ENCODE measurements around the gene FRMD3.

Gene FRMD3

DNA sequence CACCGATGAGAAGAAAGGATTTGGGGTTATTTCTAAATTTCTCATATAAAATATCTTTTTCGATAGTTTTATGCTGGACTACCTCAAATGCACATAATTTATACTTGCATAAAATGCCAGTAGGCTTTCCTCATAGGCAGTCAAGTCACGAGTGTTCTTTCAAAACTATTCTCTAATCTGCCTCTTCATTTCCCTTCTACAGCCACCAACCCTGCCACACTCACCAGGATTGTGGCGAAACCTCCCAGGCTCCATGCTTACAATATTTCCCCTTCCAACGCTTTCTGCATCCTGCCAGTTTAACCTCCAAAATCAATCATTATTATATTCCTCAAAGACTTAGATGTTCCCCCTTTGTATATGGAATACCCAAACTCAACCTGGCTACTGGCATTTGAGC, 65.4 kb downstream of the FRMD3 start:
- no peak for DNase-seq

DNA sequence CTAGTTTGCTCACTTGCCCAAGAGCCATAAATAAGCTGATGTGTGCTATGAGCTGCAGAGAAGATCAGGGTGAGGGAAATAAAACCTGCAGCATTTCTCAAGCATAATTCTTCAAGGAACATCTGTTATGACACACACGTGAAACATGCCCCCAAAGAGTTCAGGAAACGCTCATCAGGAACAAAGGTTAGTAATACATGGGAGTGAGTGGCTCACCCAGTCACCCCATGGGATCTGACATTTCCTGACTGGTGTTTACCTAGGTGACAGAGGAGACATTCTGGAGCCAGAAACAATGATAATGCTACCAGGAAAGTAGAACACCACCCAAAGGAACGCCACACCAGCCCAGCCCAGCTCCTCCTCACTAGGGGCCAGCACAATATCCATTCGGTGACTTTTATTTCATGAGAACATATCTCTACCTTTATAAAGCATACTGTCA, 66.0 kb downstream of the FRMD3 start:
- Histone ChIP-seq H3K36me3 (no peaks in the 10 kb centered on the region; the same call in 1 of the 2 replicates), H3K4me1 (peaks cover 42% of the 10 kb centered on the region), H3K27me3 (no peaks in the 10 kb centered on the region), H3K4me3 (ENCODE audit: low read depth, low read length) (no peak overlapping the region), H3K9me3 (no peaks in the 10 kb centered on the region)
- no peak for DNase-seq
- TF ChIP-seq, protein P1, sequence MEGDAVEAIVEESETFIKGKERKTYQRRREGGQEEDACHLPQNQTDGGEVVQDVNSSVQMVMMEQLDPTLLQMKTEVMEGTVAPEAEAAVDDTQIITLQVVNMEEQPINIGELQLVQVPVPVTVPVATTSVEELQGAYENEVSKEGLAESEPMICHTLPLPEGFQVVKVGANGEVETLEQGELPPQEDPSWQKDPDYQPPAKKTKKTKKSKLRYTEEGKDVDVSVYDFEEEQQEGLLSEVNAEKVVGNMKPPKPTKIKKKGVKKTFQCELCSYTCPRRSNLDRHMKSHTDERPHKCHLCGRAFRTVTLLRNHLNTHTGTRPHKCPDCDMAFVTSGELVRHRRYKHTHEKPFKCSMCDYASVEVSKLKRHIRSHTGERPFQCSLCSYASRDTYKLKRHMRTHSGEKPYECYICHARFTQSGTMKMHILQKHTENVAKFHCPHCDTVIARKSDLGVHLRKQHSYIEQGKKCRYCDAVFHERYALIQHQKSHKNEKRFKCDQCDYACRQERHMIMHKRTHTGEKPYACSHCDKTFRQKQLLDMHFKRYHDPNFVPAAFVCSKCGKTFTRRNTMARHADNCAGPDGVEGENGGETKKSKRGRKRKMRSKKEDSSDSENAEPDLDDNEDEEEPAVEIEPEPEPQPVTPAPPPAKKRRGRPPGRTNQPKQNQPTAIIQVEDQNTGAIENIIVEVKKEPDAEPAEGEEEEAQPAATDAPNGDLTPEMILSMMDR (IDR thresholded peaks at IDR 0.05; ENCODE audit: low read depth, low read length): no peak

More for the DNA sequence above, 65.4 kb downstream of the FRMD3 start:
- TF ChIP-seq, protein P1 (IDR thresholded peaks at IDR 0.05; ENCODE audit: low read depth, low read length): no peak
- Histone ChIP-seq H3K4me1 (peaks cover 39% of the 10 kb centered on the region), H3K27me3 (no peaks in the 10 kb centered on the region), H3K36me3 (no peaks in the 10 kb centered on the region; the same call in 1 of the 2 replicates), H3K9me3 (no peaks in the 10 kb centered on the region), H3K4me3 (ENCODE audit: low read depth, low read length) (no peak overlapping the region)

DNA sequence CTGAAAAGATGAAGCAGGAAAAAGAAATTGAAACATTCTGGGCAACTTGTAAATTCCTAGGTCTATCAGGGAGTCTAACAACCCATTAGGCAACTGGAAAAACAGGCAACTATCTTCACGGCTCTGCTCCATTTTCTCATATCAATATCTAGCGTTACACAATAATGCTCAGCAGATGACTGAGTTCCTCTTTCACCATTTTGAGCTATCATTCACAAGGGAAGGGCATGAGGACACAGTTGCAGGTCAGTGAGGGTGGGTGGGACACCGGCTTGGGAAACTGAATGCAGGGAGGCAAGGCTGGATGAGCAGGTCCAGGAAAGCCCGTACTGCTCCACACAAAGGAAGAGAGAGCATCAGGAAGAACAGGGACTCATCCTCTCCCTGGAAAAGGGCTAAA, 67.0 kb downstream of the FRMD3 start:
- Histone ChIP-seq H3K9me3 (no peaks in the 10 kb centered on the region), H3K27me3 (no peaks in the 10 kb centered on the region), H3K36me3 (no peaks in the 10 kb centered on the region; the same call in 1 of the 2 replicates), H3K4me3 (ENCODE audit: low read depth, low read length) (no peak overlapping the region), H3K4me1 (peaks cover 36% of the 10 kb centered on the region)
- TF ChIP-seq, protein P1 (IDR thresholded peaks at IDR 0.05; ENCODE audit: low read depth, low read length): no peak
- DNase-seq: no peak

DNA sequence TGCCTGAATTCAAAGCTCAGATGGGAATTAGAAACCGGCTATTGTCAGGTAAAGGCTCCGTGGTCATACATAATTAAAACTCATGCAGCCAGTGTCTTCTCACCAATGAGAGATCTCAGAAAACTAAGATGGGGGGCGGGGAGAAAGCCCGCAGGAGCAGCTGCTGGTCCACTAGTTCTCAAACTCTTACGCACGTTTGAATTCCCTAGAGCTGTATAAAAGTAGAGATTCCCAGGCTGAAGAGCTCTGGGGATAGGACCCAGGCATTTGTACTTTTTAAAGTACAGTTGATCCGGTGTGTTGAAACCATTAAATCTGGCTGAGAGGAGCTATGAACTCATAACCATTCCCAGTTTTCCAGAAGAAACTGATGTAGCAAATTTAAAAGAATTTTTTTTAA, 68.5 kb downstream of the FRMD3 start:
- no peak for DNase-seq
- H3K4me3 ChIP-seq (ENCODE audit: low read depth, low read length): no peak overlapping the region
- TF ChIP-seq, protein P1 (IDR thresholded peaks at IDR 0.05; ENCODE audit: low read depth, low read length): no peak
- H3K9me3 ChIP-seq: no peaks in the 10 kb centered on the region
- H3K27me3 ChIP-seq: no peaks in the 10 kb centered on the region
- no peaks in the 10 kb centered on the region; the same call in 1 of the 2 replicates for H3K36me3 ChIP-seq
- H3K4me1 ChIP-seq: peaks cover 40% of the 10 kb centered on the region

DNA sequence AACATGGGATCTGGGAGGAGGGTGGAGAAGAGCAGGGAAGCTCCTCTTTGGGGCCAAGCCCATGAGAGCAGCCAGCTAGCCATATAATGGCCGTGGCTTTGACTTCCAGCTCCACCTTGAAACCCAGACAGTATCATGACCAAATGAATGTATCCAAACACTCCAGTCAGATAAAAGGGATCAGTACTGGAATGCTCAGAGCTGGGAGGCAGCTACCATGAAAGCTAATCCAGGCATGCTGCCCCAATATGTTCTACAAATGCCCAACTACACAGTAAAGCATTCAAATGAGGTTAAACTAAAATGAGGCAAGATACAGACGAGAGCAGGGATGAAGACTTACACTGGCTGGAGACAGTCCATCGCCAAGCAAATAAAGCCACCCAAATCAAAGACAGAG, 69.4 kb downstream of the FRMD3 start:
- Histone ChIP-seq H3K9me3 (no peaks in the 10 kb centered on the region), H3K36me3 (no peaks in the 10 kb centered on the region; the same call in 1 of the 2 replicates), H3K4me1 (peaks cover 36% of the 10 kb centered on the region), H3K27me3 (no peaks in the 10 kb centered on the region), H3K4me3 (ENCODE audit: low read depth, low read length) (no peak overlapping the region)
- no peak for DNase-seq
- TF ChIP-seq, protein P1 (IDR thresholded peaks at IDR 0.05; ENCODE audit: low read depth, low read length): no peak

DNA sequence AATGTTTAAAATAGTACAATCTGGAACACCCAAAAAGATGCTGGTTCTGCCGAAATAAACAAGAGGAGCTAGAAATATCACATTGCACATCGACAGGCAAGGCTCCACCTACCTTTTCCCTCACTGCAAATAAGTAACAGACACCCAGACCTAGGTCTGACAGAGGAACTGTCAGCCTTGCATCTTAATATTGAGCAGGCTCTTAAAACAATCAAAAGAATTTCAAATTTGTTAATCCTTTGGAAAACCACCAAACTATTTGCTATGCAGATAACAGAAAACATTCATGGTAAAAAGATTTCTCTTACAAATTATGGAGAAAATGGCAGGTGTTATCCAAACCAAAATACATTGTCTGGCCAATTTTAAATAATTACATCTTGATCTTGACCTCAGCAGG, 71.3 kb downstream of the FRMD3 start:
- no peak for DNase-seq
- no peaks in the 10 kb centered on the region for H3K27me3 ChIP-seq
- H3K9me3 ChIP-seq: no peaks in the 10 kb centered on the region
- H3K4me1 ChIP-seq: peaks cover 29% of the 10 kb centered on the region
- TF ChIP-seq, protein P1 (IDR thresholded peaks at IDR 0.05; ENCODE audit: low read depth, low read length): no peak
- H3K36me3 ChIP-seq: peaks cover 3% of the 10 kb centered on the region
- no peak overlapping the region for H3K4me3 ChIP-seq (ENCODE audit: low read depth, low read length)

Data from BE2C (cell line).